ENCODE data around the gene L2HGDH. TPM values are rescaled to one million over a fixed set of nuclear protein-coding genes. Genes with fewer than 3 reads are reported as not detected.

The L2HGDH gene
- 5.4 and 8.4 TPM in 2 replicates for polyA plus RNA-seq (2012; rRNA removed)
- polyA plus RNA-seq (2012; cell fraction: cytosol; rRNA removed), result 6.0 and 6.2 TPM in 2 replicates
- polyA plus RNA-seq (2012; cell fraction: nucleus; rRNA removed), result 4.3 and 5.2 TPM in 2 replicates

- 0% methylated on average over 23 of the region's 83 CpGs for WGBS (ENCODE audit: low lambda C conversion rate)
- peak within 1 kb of the TSS; percentile 78 for H3K9ac ChIP-seq
- peak within 1 kb of the TSS; percentile 64 to 69 for H3K4me3 ChIP-seq (ENCODE audit: low read depth in 2 of 2, low read length in 1 of 2)
- peak within 1 kb of the TSS; percentile 91 for H3K4me2 ChIP-seq
- H3K9me2 ChIP-seq, result peaks cover 3% of the 10 kb centered on the region; the same call in 1 of the 2 replicates
- peak; percentile 98 for DNase-seq
- no peaks in the 10 kb centered on the region for H3K9me3 ChIP-seq
- H3K27ac ChIP-seq (ENCODE audit: low read depth in 2 of 2, low read length in 1 of 2), result peak within 1 kb of the TSS; percentile 88 to 89
- H3K36me3 ChIP-seq (replicated peaks in 1 of 2; ENCODE audit: control insufficient read depth in 1 of 2, insufficient read depth in 2 of 2, low read length in 1 of 2), result peaks cover 0 to 17% of the 10 kb centered on the region in 2 experiments
- H3F3A ChIP-seq (replicated peaks; ENCODE audit: insufficient read depth), result peaks cover 2% of the 10 kb centered on the region
- H4K20me1 ChIP-seq (ENCODE audit: insufficient read depth), result no peaks in the 10 kb centered on the region
- H3K4me1 ChIP-seq (ENCODE audit: control insufficient read depth in 1 of 2, insufficient read depth in 2 of 2, low read depth in 1 of 2, low read length in 1 of 2), result peaks cover 6 to 7% of the 10 kb centered on the region in 2 experiments; a peak in 2 of 4 replicates
- ChIA-PET CTCF (interaction anchor here (0.5 to 3.8 kb wide), 12 partner anchors 9 to 1078 kb away, joined by 3 to 25 read pairs (median 4); partner anchors contain the start of gene MAP4K5), POLR2A (interaction anchor here (0.6 to 2.0 kb wide), 9 partner anchors 9 to 249 kb away, joined by 3 to 7 read pairs (median 4); partner anchors contain the start of genes ATL1, CDKL1, MAP4K5 and VCPKMT)
- peaks cover 52% of the 10 kb centered on the region for H3K79me2 ChIP-seq (ENCODE audit: insufficient read depth)
- peak within 1 kb of the TSS; percentile 94 for H2AFZ ChIP-seq (ENCODE audit: low read depth)
- no peaks in the 10 kb centered on the region for H3K27me3 ChIP-seq (ENCODE audit: insufficient read depth)
- TF ChIP-seq REST (IDR thresholded peaks at IDR 0.05; ENCODE audit: low read depth, low read length), result no peak
- peak; percentile 98 for TF ChIP-seq MAX (IDR thresholded peaks at IDR 0.05; ENCODE audit: low read depth)
- no peak for TF ChIP-seq ZBTB33 (IDR thresholded peaks at IDR 0.05; ENCODE audit: borderline replicate concordance, low read depth)
- no peak for TF ChIP-seq FOXM1 (IDR thresholded peaks at IDR 0.05; ENCODE audit: low read depth)
- TF ChIP-seq SMC3 (IDR thresholded peaks at IDR 0.05; ENCODE audit: low read depth, low read length), result no peak
- TF ChIP-seq FOSL2 (IDR thresholded peaks at IDR 0.05; ENCODE audit: borderline replicate concordance, low read depth), result no peak
- TF ChIP-seq RCOR1 (IDR thresholded peaks at IDR 0.05; ENCODE audit: low read length), result no peak
- peak; percentile 84 for TF ChIP-seq USF1 (IDR thresholded peaks at IDR 0.05; ENCODE audit: borderline replicate concordance, low read depth)
- no peak for TF ChIP-seq PBX3 (IDR thresholded peaks at IDR 0.05)
- TF ChIP-seq RAD21 (IDR thresholded peaks at IDR 0.05; ENCODE audit: low read length), result no peak
- TF ChIP-seq GABPA (IDR thresholded peaks at IDR 0.05; ENCODE audit: low read depth), result peak; percentile 41; the same call in 1 of the 2 replicates
- TF ChIP-seq TAF1 (IDR thresholded peaks at IDR 0.05; ENCODE audit: borderline replicate concordance, low read depth, low read length), result no peak; the same call in none of the 2 replicates
- TF ChIP-seq TEAD4 (IDR thresholded peaks at IDR 0.05; ENCODE audit: borderline replicate concordance, insufficient read depth), result no peak
- TF ChIP-seq MEF2A (IDR thresholded peaks at IDR 0.05; ENCODE audit: borderline replicate concordance, low read depth), result no peak
- no peak for TF ChIP-seq RFX5 (IDR thresholded peaks at IDR 0.05; ENCODE audit: low read length)
- 0 out of 2 replicates have a peak, but pooled peaks have one; percentile 4 for TF ChIP-seq CTCF (IDR thresholded peaks at IDR 0.05)
- TF ChIP-seq FOXJ3 (CRISPR knock-in tag; IDR thresholded peaks at IDR 0.05), result no peak
- TF ChIP-seq YY1 (IDR thresholded peaks at IDR 0.05; ENCODE audit: low read depth), result no peak
- peak; percentile 81 for TF ChIP-seq POLR2AphosphoS5 (IDR thresholded peaks at IDR 0.05; ENCODE audit: low read depth, low read length)
- TF ChIP-seq USF2 (IDR thresholded peaks at IDR 0.05; ENCODE audit: borderline replicate concordance, low read depth, low read length), result peak; percentile 40; the same call in 1 of the 2 replicates
These were observed at the start of gene L2HGDH, which contains the start of gene DMAC2L for GRCh38 chr14:50311972-50312733. TSS of gene L2HGDH (minus strand) at chr14:50312229. CDS start at chr14:50312150, 79 bp downstream. TSS of gene DMAC2L (plus strand) at chr14:50312324. CDS start at chr14:50321488, 9,164 bp downstream.
